OCI-LY3 (cell line): ENCODE measurements around the gene MAGI2.

Experiments
- H2AFZ ChIP-seq: fragments of 200-600, 300-600 bp; shearing (Covaris generic); 2 replicates; pipeline ENCODE4 v1.6.0; 2014; ENCODE audit warnings: antibody characterized with exemption, low read depth, low read length
- H3K27ac ChIP-seq: fragments of 200-600, 300-600 bp; sonication (generic); 2 replicates; pipeline ENCODE4 v1.5.1; 2014; ENCODE audit warnings: mild to moderate bottlenecking, low read length, moderate library complexity, mixed read lengths
- H3K27me3 ChIP-seq: fragments of 200-600, 300-600 bp; sonication (generic); 2 replicates; pipeline ENCODE4 v1.6.1; 2014; ENCODE audit warnings: low read depth, low read length, mixed read lengths
- H3K36me3 ChIP-seq: fragments of 200-600, 300-600 bp; sonication (generic); replicated peaks from 2 replicates; pipeline ENCODE3; 2014; ENCODE audit warnings: low read depth, low read length, mixed read lengths
- H3K4me1 ChIP-seq: fragments of 300-600, 200-600 bp; sonication (generic); 2 replicates; pipeline ENCODE4 v1.6.1; 2014; ENCODE audit warnings: low read length, mixed read lengths
- H3K4me2 ChIP-seq: fragments of 200-600, 300-600 bp; sonication (generic); 2 replicates; pipeline ENCODE4 v1.6.1; 2014; ENCODE audit warnings: low read length, mixed read lengths
- H3K4me3 ChIP-seq: fragments of 300-600, 200-600 bp; sonication (generic); 2 replicates; pipeline ENCODE4 v1.5.1; 2014; ENCODE audit warnings: antibody characterized with exemption, mild to moderate bottlenecking, low read length, moderate library complexity
- H3K79me2 ChIP-seq: fragments of 300-600, 200-600 bp; shearing (Covaris generic); 2 replicates; pipeline ENCODE4 v1.6.1; 2014; ENCODE audit warnings: mild to moderate bottlenecking, low read length, mixed read lengths
- H3K9ac ChIP-seq: fragments of 300-600, 200-600 bp; shearing (Covaris generic); 2 replicates; pipeline ENCODE4 v1.6.0; 2014; ENCODE audit warnings: mild to moderate bottlenecking, low read length, moderate library complexity
- H3K9me3 ChIP-seq: fragments of 200-600, 300-600 bp; shearing (Covaris generic); 2 replicates; pipeline ENCODE4 v1.6.1; 2014; ENCODE audit warnings: low read length, mixed read lengths; ENCODE audit not compliant: insufficient read depth
- H4K20me1 ChIP-seq: fragments of 200-600, 300-600 bp; sonication (generic); 2 replicates; pipeline ENCODE4 v1.6.1; 2016; ENCODE audit warnings: low read length, mixed read lengths; ENCODE audit not compliant: insufficient read depth
- EZH2phosphoT487 ChIP-seq: fragments of 200-600 bp; shearing (Covaris generic); IDR thresholded peaks from 2 replicates; pipeline ENCODE4 v1.6.1; 2018; ENCODE audit warnings: antibody characterized with exemption, mixed run types, low read depth
- TF ChIP-seq, protein P1 (sequence below): fragments of 200-600, 300-600 bp; sonication (generic); IDR thresholded peaks from 2 replicates; pipeline ENCODE4 v1.5.1; 2014; ENCODE audit warnings: antibody characterized with exemption, low read length, low read depth

MAGI2 gene

GRCh38 chr7:79340212-79340611, 113.3 kb downstream of the MAGI2 start:
- no peaks in the 10 kb centered on the region for H3K9me3 ChIP-seq
- H3K79me2 ChIP-seq, result no peaks in the 10 kb centered on the region
- H3K4me2 ChIP-seq, result no peak overlapping the region
- no peaks in the 10 kb centered on the region for H3K27me3 ChIP-seq
- no peaks in the 10 kb centered on the region for H4K20me1 ChIP-seq
- no peak overlapping the region for H3K27ac ChIP-seq
- no peak overlapping the region for H3K4me3 ChIP-seq
- no peaks in the 10 kb centered on the region for H3K36me3 ChIP-seq
- H3K9ac ChIP-seq, result no peak overlapping the region
- no peaks in the 10 kb centered on the region for H3K4me1 ChIP-seq
- no peak overlapping the region for H2AFZ ChIP-seq
- no peak for TF ChIP-seq EZH2phosphoT487

DNA sequence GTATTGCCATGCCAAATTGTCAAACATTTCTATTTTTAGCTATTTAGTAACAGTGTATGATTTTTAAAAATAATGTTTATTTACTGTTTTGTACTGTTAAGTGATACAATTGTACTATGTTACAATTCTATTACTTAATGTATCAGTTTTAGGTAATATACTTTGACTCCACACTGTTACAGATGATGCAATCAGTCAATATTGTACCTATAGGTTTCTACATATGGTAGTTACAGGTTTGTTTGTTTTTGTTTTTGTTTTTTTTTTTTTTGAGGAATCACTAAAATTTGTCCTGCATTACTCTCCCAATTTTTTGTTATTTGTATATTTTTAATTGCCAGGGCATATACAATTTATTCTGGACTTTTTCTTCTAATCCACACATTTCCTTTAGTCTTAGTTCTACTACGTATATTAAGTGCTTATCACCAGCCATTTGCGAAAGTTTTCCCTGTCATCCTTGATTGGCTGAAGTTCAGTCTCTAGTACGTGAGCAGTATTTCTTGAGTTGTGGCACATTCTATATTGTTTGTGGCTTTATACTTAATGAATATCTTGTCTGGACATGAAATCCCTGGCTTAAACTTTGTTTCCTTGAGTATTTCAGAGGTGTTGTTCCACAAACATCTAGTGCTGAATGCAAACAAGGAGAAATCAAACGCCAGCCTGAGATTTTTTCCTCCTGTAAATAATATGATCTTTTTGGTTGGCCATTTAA, 114.1 kb downstream of the MAGI2 start:
- no peak overlapping the region for H3K4me3 ChIP-seq
- no peaks in the 10 kb centered on the region for H3K27me3 ChIP-seq
- no peaks in the 10 kb centered on the region for H3K79me2 ChIP-seq
- H3K27ac ChIP-seq, result no peak overlapping the region
- no peaks in the 10 kb centered on the region for H3K36me3 ChIP-seq
- H2AFZ ChIP-seq, result no peak overlapping the region
- no peaks in the 10 kb centered on the region for H3K9me3 ChIP-seq
- H4K20me1 ChIP-seq, result no peaks in the 10 kb centered on the region
- no peak overlapping the region for H3K4me2 ChIP-seq
- H3K9ac ChIP-seq, result no peak overlapping the region
- no peak for TF ChIP-seq EZH2phosphoT487
- TF ChIP-seq, protein P1, sequence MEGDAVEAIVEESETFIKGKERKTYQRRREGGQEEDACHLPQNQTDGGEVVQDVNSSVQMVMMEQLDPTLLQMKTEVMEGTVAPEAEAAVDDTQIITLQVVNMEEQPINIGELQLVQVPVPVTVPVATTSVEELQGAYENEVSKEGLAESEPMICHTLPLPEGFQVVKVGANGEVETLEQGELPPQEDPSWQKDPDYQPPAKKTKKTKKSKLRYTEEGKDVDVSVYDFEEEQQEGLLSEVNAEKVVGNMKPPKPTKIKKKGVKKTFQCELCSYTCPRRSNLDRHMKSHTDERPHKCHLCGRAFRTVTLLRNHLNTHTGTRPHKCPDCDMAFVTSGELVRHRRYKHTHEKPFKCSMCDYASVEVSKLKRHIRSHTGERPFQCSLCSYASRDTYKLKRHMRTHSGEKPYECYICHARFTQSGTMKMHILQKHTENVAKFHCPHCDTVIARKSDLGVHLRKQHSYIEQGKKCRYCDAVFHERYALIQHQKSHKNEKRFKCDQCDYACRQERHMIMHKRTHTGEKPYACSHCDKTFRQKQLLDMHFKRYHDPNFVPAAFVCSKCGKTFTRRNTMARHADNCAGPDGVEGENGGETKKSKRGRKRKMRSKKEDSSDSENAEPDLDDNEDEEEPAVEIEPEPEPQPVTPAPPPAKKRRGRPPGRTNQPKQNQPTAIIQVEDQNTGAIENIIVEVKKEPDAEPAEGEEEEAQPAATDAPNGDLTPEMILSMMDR, result no peak
- H3K4me1 ChIP-seq, result no peaks in the 10 kb centered on the region

DNA sequence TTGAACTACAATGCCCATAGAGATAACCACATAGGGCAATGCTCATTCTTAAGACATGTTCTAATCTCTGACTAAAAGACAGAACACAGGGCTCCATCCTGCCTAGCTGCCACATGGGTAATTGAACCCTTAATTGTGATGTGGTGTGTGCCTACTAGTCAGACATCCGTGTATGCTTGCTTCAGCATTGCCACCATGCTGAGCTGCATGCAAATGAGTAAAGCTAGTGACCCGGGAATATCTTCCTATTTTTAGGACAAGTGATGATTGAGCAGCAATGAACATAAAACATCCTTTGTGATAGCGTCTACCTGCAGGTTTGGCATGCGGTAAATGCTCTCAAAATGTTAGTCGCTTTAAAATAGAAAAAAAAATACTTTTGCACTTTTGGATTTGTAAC, 115.8 kb downstream of the MAGI2 start:
- no peak overlapping the region for H3K4me3 ChIP-seq
- H2AFZ ChIP-seq, result no peak overlapping the region
- H3K4me1 ChIP-seq, result no peaks in the 10 kb centered on the region
- no peak overlapping the region for H3K4me2 ChIP-seq
- no peaks in the 10 kb centered on the region for H3K9me3 ChIP-seq
- no peaks in the 10 kb centered on the region for H3K36me3 ChIP-seq
- TF ChIP-seq, protein P1, result no peak
- TF ChIP-seq EZH2phosphoT487, result no peak
- no peak overlapping the region for H3K27ac ChIP-seq
- H4K20me1 ChIP-seq, result no peaks in the 10 kb centered on the region
- no peaks in the 10 kb centered on the region for H3K27me3 ChIP-seq
- no peak overlapping the region for H3K9ac ChIP-seq
- H3K79me2 ChIP-seq, result no peaks in the 10 kb centered on the region

DNA sequence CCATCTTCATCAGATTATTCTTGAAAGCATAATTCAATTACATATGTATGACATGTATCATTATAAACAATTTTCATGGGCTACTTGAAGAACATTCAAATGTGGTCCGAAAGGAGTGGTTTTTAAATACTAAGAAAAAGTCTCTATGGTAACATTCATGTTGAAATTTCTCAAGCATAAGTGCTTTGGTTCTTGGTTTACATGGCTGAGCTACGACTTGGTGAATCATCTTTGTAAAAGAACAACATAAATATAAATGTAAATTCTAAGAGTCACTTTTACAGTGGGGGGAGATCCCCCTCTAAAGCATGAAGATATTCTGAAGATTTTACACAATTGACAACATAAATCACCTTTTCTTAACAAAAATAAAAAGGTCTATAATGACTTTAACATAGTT, 118.6 kb downstream of the MAGI2 start:
- H2AFZ ChIP-seq, result no peak overlapping the region
- H3K79me2 ChIP-seq, result no peaks in the 10 kb centered on the region

More for the DNA sequence above, 118.6 kb downstream of the MAGI2 start:
- no peak overlapping the region for H3K4me2 ChIP-seq
- no peaks in the 10 kb centered on the region for H4K20me1 ChIP-seq
- H3K27ac ChIP-seq, result no peak overlapping the region
- H3K9ac ChIP-seq, result no peak overlapping the region
- no peaks in the 10 kb centered on the region for H3K4me1 ChIP-seq
- H3K4me3 ChIP-seq, result no peak overlapping the region
- TF ChIP-seq, protein P1, result no peak
- TF ChIP-seq EZH2phosphoT487, result no peak
- no peaks in the 10 kb centered on the region for H3K27me3 ChIP-seq
- no peaks in the 10 kb centered on the region for H3K9me3 ChIP-seq
- H3K36me3 ChIP-seq, result no peaks in the 10 kb centered on the region
